H1 (cell line): Measurements from ENCODE around the gene LPP. TPM values are rescaled to one million over a fixed set of nuclear protein-coding genes. Genes with fewer than 3 reads are reported as not detected.

ENCODE experiments used
- CREB1 ChIP-seq: IDR thresholded peaks from 2 replicates; pipeline ENCODE4 v1.6.1; 2012; ENCODE audit warnings: inconsistent platforms
- polyA plus RNA-seq, 7 experiments: library from polyadenylated mRNA; depleted of rRNA in 3 of 7; stranded (reverse) in 5 of 7; unstranded in 2 of 7; fragments of >200 nt in 5 of 7; fragments of 200-250 nt in 2 of 7; gene quantifications; 1 replicate in 5 of 7; 2 replicates in 1 of 7; 4 replicates in 1 of 7; pipeline versions ENCODE4 v1.2.1 to v1.2.3, GENCODE V29; 2011 to 2013; ENCODE audit warnings: missing spikeins in 2 of 7, mixed read lengths in 2 of 7
- total RNA-seq: library from RNA; stranded (reverse); fragmentation: NEBNext Ultra II Directional; extraction: Animal tissue kit (Norgen Biotek cat#: 25700); gene quantifications from 2 replicates; pipeline ENCODE4 v1.2.1, GENCODE V29; 2021

The LPP gene
- total and polyA plus RNA-seq, 2 of the 8 experiments (the other 6 are each of a cell fraction or from before 2014, with no cell fraction given) = 10.0 to 53.3 TPM

DNA sequence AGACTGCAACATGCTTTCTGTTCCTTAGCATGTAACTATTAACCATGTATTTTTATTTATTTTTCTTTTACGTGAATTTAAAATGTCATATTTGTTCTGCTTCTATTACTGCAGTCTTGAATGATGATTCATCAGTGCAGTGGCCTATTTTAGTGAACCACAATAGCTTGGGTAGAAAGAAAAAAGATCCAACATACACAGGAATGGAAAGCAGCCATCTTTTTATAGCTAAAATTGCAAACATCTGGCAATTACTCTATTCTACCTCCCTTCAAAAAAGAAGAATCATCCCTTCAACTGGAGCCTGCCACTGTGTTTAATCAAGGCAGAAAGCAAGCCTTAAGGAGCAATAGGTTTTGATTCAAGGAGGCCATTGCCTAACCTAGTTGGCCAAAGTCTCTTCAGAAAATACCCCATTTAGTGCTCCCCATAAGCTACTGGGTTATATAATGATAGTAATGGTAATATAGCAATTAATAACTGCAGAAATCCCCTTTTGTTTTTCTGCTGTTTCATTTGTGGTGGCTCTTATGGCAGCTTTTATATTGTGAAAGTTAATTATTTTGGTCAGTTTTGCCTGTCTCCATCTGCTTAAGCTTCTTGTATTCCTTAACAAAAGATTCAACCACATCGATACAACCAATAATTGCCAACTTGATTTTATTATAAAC is 267.3 kb downstream of the LPP start (continued):
- TF ChIP-seq CREB1 = no peak
